SK-N-SH (cell line): ENCODE results near the gene MAP4K4. TPM values are rescaled to one million over a fixed set of nuclear protein-coding genes. Genes with fewer than 3 reads are reported as not detected.

Experiments
- CTCF ChIA-PET: fragments of 300-600, 350-600 bp; formaldehyde crosslinking; extraction: SDS; loops from one replicate; lab custom pipeline; 2021; lab: Yijun Ruan, JAX
- POLR2A ChIA-PET: fragments of 350-600 bp; sonication (Branson Sonifier 250); formaldehyde crosslinking; extraction: SDS; loops from one replicate; lab custom pipeline; 2020; ENCODE audit warnings: antibody characterized with exemption, inconsistent platforms; lab: Yijun Ruan, JAX
- DNase-seq: peaks from one replicate; pipeline ENCODE4 v3.0.0; 2012
- H2AFZ ChIP-seq: fragments of 200-600 bp; sonication (generic); 2 replicates; pipeline ENCODE4 v1.8.1; 2016; ENCODE audit warnings: antibody characterized with exemption, mild to moderate bottlenecking, low read depth
- H3F3A ChIP-seq: fragments of 200-600 bp; sonication (generic); replicated peaks from 2 replicates; pipeline ENCODE3; 2016; ENCODE audit warnings: antibody characterized with exemption, mild to moderate bottlenecking; ENCODE audit not compliant: insufficient read depth
- H3K27ac ChIP-seq, 2 experiments: fragments of 200-500 bp in 1 of 2; fragments of 200-600 bp in 1 of 2; sonication (Bioruptor generic) in 1 of 2; sonication (generic), shearing (Covaris generic) in 1 of 2; 2 replicates each; pipeline versions ENCODE4 v1.5.1 to v1.6.1; 2014 to 2016; ENCODE audit warnings: low read depth in 2 of 2, inconsistent platforms in 1 of 2, low read length in 1 of 2, mild to moderate bottlenecking in 1 of 2, mixed read lengths in 1 of 2
- H3K27me3 ChIP-seq: fragments of 200-600 bp; sonication (generic), shearing (Covaris generic); 2 replicates; pipeline ENCODE4 v1.6.1; 2016; ENCODE audit warnings: mixed run types; ENCODE audit not compliant: insufficient read depth
- H3K36me3 ChIP-seq, 2 experiments: fragments of 200-500 bp in 1 of 2; fragments of 200-600 bp in 1 of 2; sonication (Bioruptor generic) in 1 of 2; sonication (generic) in 1 of 2; replicated peaks in 1 of 2; 2 replicates each; pipeline versions ENCODE3 to v1.5.1; 2014 to 2016; ENCODE audit warnings: low read length in 1 of 2, mild to moderate bottlenecking in 1 of 2; ENCODE audit not compliant: insufficient read depth in 2 of 2, control insufficient read depth in 1 of 2
- H3K4me1 ChIP-seq, 2 experiments: fragments of 200-500 bp in 1 of 2; fragments of 200-600 bp in 1 of 2; sonication (Bioruptor generic) in 1 of 2; sonication (generic), shearing (Covaris generic) in 1 of 2; 2 replicates each; pipeline versions ENCODE4 v1.5.1 to v1.6.1; 2014 to 2016; ENCODE audit warnings: low read depth in 1 of 2, low read length in 1 of 2, mixed run types in 1 of 2; ENCODE audit not compliant: insufficient read depth in 2 of 2, control insufficient read depth in 1 of 2
- H3K4me2 ChIP-seq: fragments of 200-600 bp; sonication (generic), shearing (Covaris generic); 2 replicates; pipeline ENCODE4 v1.6.1; 2017; ENCODE audit warnings: mixed run types
- H3K4me3 ChIP-seq, 2 experiments: fragments of 200-500 bp in 1 of 2; fragments of 200-600 bp in 1 of 2; sonication (Bioruptor generic) in 1 of 2; sonication (generic), shearing (Covaris generic) in 1 of 2; 2 replicates each; pipeline versions ENCODE4 v1.5.1 to v1.8.1; 2014 to 2016; ENCODE audit warnings: low read depth in 2 of 2, inconsistent platforms in 1 of 2, low read length in 1 of 2, mild to moderate bottlenecking in 1 of 2, mixed read lengths in 1 of 2, moderate library complexity in 1 of 2
- H3K79me2 ChIP-seq: fragments of 200-600 bp; sonication (generic); 2 replicates; pipeline ENCODE4 v1.8.1; 2017; ENCODE audit warnings: mild to moderate bottlenecking; ENCODE audit not compliant: insufficient read depth
- H3K9ac ChIP-seq: fragments of 200-600 bp; sonication (generic); 2 replicates; pipeline ENCODE4 v1.6.1; 2017; ENCODE audit warnings: mixed run types
- H3K9me2 ChIP-seq: fragments of 200-600 bp; sonication (generic); 2 replicates; pipeline ENCODE4 v1.6.1; 2017; ENCODE audit warnings: mixed run types
- H3K9me3 ChIP-seq: fragments of 200-600 bp; sonication (generic); 2 replicates; pipeline ENCODE4 v1.6.1; 2017; ENCODE audit warnings: mixed run types, mild to moderate bottlenecking, moderate library complexity
- H4K20me1 ChIP-seq: fragments of 200-600 bp; sonication (generic); 2 replicates; pipeline ENCODE4 v1.6.1; 2017; ENCODE audit warnings: mild to moderate bottlenecking, mixed run types; ENCODE audit not compliant: insufficient read depth
- CHD2 ChIP-seq: fragments of 150-350 bp; IDR thresholded peaks from 2 replicates; pipeline ENCODE4 v1.6.1; 2018; ENCODE audit warnings: low read length; ENCODE audit not compliant: partially characterized antibody
- ELF1 ChIP-seq: IDR thresholded peaks from 2 replicates; pipeline ENCODE4 v1.4.0; 2012
- EP300 ChIP-seq, 2 experiments: IDR thresholded peaks; 2 replicates each; pipeline versions ENCODE4 v1.4.0 to v1.6.1; 2012; ENCODE audit warnings: borderline replicate concordance in 1 of 2, low read depth in 1 of 2, low read length in 1 of 2
- EZH2phosphoT487 ChIP-seq: fragments of 200-600 bp; sonication (generic); IDR thresholded peaks from 2 replicates; pipeline ENCODE4 v1.6.1; 2017; ENCODE audit warnings: low read depth, mixed run types, mild to moderate bottlenecking, antibody characterized with exemption, moderate library complexity, borderline replicate concordance
- FOSL2 ChIP-seq: IDR thresholded peaks from 2 replicates; pipeline ENCODE4 v1.4.0; 2012; ENCODE audit warnings: low read depth, mild to moderate bottlenecking, moderate library complexity, borderline replicate concordance
- FOXJ3 ChIP-seq: sonication (generic); formaldehyde crosslinking; IDR thresholded peaks from 2 replicates; pipeline ENCODE4 v1.5.1; 2020; ENCODE audit warnings: mild to moderate bottlenecking, missing genetic modification reagents
- FOXM1 ChIP-seq: IDR thresholded peaks from 2 replicates; pipeline ENCODE4 v1.4.0; 2012; ENCODE audit warnings: low read depth, mild to moderate bottlenecking
- GATA2 ChIP-seq: sonication (generic); formaldehyde crosslinking; IDR thresholded peaks from 2 replicates; pipeline ENCODE4 v1.5.0; 2020; ENCODE audit warnings: mild to moderate bottlenecking, missing genetic modification reagents
- IRF3 ChIP-seq: fragments of 150-350 bp; IDR thresholded peaks from 2 replicates; pipeline ENCODE4 v1.6.1; 2016; ENCODE audit warnings: mild to moderate bottlenecking, low read depth, low read length
- JUND ChIP-seq: IDR thresholded peaks from 2 replicates; pipeline ENCODE4 v1.4.0; 2012
- MEF2A ChIP-seq: IDR thresholded peaks from 2 replicates; pipeline ENCODE4 v1.4.0; 2012; ENCODE audit warnings: low read depth, borderline replicate concordance
- NFIC ChIP-seq: IDR thresholded peaks from 2 replicates; pipeline ENCODE4 v1.4.0; 2012; ENCODE audit warnings: borderline replicate concordance
- NRF1 ChIP-seq: IDR thresholded peaks from 2 replicates; pipeline ENCODE4 v1.6.1; 2012; ENCODE audit warnings: low read depth, mild to moderate bottlenecking, low read length
- PBX3 ChIP-seq: IDR thresholded peaks from 2 replicates; pipeline ENCODE4; 2012
- POLR2AphosphoS5 ChIP-seq: IDR thresholded peaks from 2 replicates; pipeline ENCODE4 v1.6.1; 2012; ENCODE audit warnings: low read depth, low read length
- RCOR1 ChIP-seq: fragments of 150-350 bp; IDR thresholded peaks from 2 replicates; pipeline ENCODE4 v1.6.1; 2017; ENCODE audit warnings: antibody characterized with exemption, low read length
- RXRA ChIP-seq: IDR thresholded peaks from 2 replicates; pipeline ENCODE4 v1.4.0; 2012; ENCODE audit warnings: low read depth, mild to moderate bottlenecking, borderline replicate concordance
- SIN3A ChIP-seq: IDR thresholded peaks from 2 replicates; pipeline ENCODE4 v1.6.1; 2012; ENCODE audit warnings: low read depth, mild to moderate bottlenecking, low read length, moderate library complexity, borderline replicate concordance
- SMC3 ChIP-seq: IDR thresholded peaks from 2 replicates; pipeline ENCODE4 v1.6.1; 2012; ENCODE audit warnings: low read depth, low read length, improper control_type of control experiment
- TAF1 ChIP-seq: IDR thresholded peaks from 2 replicates; pipeline ENCODE4 v1.6.1; 2012; ENCODE audit warnings: low read depth, mild to moderate bottlenecking, low read length, moderate library complexity, borderline replicate concordance
- TCF12 ChIP-seq: IDR thresholded peaks from 2 replicates; pipeline ENCODE4 v1.4.0; 2012
- TEAD4 ChIP-seq: IDR thresholded peaks from 2 replicates; pipeline ENCODE4 v1.4.0; 2012; ENCODE audit warnings: mild to moderate bottlenecking, borderline replicate concordance; ENCODE audit not compliant: insufficient read depth
- WGBS: methylation state at CpG from one replicate; pipeline ENCODE4 v1.1.6; 2017; ENCODE audit warnings: low lambda C conversion rate; 5-methylcytosine and 5-hydroxymethylcytosine counted together
- polyA plus RNA-seq, 3 experiments: library from polyadenylated mRNA; depleted of rRNA; stranded (reverse); fragments of >200 nt; gene quantifications; 2 replicates each; pipeline ENCODE4 v1.2.3, GENCODE V29; 2012

Gene MAP4K4
- polyA plus RNA-seq, 1 of the 3 experiments (the other 2 are of a cell fraction), result 72.9 TPM

- ChIA-PET CTCF (interaction anchor here (0.9 to 5.7 kb wide), 5 partner anchors 12 to 485 kb away, joined by 3 to 53 read pairs (median 6); no protein-coding TSS in a partner anchor), POLR2A (interaction anchor here (0.6 kb wide), 1 partner anchor 130 kb away, joined by 3 read pairs; no protein-coding TSS in a partner anchor)
- peaks cover 53% of the 10 kb centered on the region for H4K20me1 ChIP-seq
- H2AFZ ChIP-seq, result no peak overlapping the region
- H3K27me3 ChIP-seq, result no peaks in the 10 kb centered on the region
- WGBS, result 50% methylated on average over 2 of the region's 2 CpGs
- peaks cover 32% of the 10 kb centered on the region for H3F3A ChIP-seq
- no peak for DNase-seq
- peaks cover 91% of the 10 kb centered on the region for H3K79me2 ChIP-seq
- no peak overlapping the region for H3K4me3 ChIP-seq
- peak overlapping the region; percentile 54; the same call in 1 of the 2 replicates for H3K4me2 ChIP-seq
- H3K9ac ChIP-seq, result peak overlapping the region; percentile 11; the same call in 1 of the 2 replicates
- peaks cover 14 to 29% of the 10 kb centered on the region in 2 experiments for H3K4me1 ChIP-seq
- TF ChIP-seq EP300 (IDR thresholded peaks at IDR 0.05; ENCODE audit: borderline replicate concordance in 1 of 2, low read depth in 1 of 2, low read length in 1 of 2), result peak in 1 of 2 experiments; percentile 34; a peak in 1 of 4 replicates
- TF ChIP-seq JUND, result peak; percentile 43; the same call in 1 of the 2 replicates
- TF ChIP-seq TCF12, result peak; percentile 42; the same call in 1 of the 2 replicates
- TF ChIP-seq FOSL2, result peak; percentile 64; the same call in 1 of the 2 replicates
- TF ChIP-seq PBX3, result no peak
- peak; percentile 9; the same call in 1 of the 2 replicates for TF ChIP-seq RXRA
- H3K9me2 ChIP-seq, result no peaks in the 10 kb centered on the region
- H3K36me3 ChIP-seq, result peaks cover 48% of the 10 kb centered on the region in 2 experiments
- H3K27ac ChIP-seq, result peak overlapping the region; percentile 6 to 77; a peak in 3 of 4 replicates
- no peaks in the 10 kb centered on the region for H3K9me3 ChIP-seq
These were observed 129.7 kb downstream of the MAP4K4 start for GRCh38 chr2:101827246-101827645.

GRCh38 chr2:101828257-101828656 lies 130.8 kb downstream of the MAP4K4 start:
- H3K9ac ChIP-seq, result no peak overlapping the region
- no peaks in the 10 kb centered on the region for H3K9me2 ChIP-seq
- WGBS, result 81% methylated on average over 5 of the region's 5 CpGs
- peak overlapping the region; percentile 19 to 77; a peak in 2 of 4 replicates for H3K27ac ChIP-seq
- H3K4me1 ChIP-seq, result peaks cover 14 to 27% of the 10 kb centered on the region in 2 experiments
- peaks cover 34% of the 10 kb centered on the region for H3F3A ChIP-seq
- H4K20me1 ChIP-seq, result peaks cover 49% of the 10 kb centered on the region
- no peak overlapping the region for H2AFZ ChIP-seq
- H3K4me2 ChIP-seq, result no peak overlapping the region
- H3K27me3 ChIP-seq, result no peaks in the 10 kb centered on the region
- ChIA-PET POLR2A (no interaction called here), CTCF (interaction anchor here (0.6 to 5.7 kb wide), 10 partner anchors 9 to 623 kb away, joined by 3 to 53 read pairs (median 4); no protein-coding TSS in a partner anchor)
- DNase-seq, result no peak
- peaks cover 52 to 56% of the 10 kb centered on the region in 2 experiments for H3K36me3 ChIP-seq
- H3K9me3 ChIP-seq, result no peaks in the 10 kb centered on the region
- H3K79me2 ChIP-seq, result peaks cover 91% of the 10 kb centered on the region
- TF ChIP-seq IRF3 (no peak), SMC3 (no peak), NFIC (no peak), NRF1 (no peak), FOXM1 (no peak), RCOR1 (no peak), POLR2AphosphoS5 (no peak), TEAD4 (no peak), JUND (no peak), CHD2 (no peak), SIN3A (no peak), PBX3 (no peak), EZH2phosphoT487 (no peak), FOXJ3 (no peak), TAF1 (no peak), ELF1 (no peak), GATA2 (CRISPR knock-in tag) (no peak), MEF2A (no peak)
- no peak overlapping the region for H3K4me3 ChIP-seq
